ENCODE data around the gene AHCTF1.

AHCTF1 gene

GRCh38 chr1:246790364-246790763, 141.4 kb downstream of the AHCTF1 start:
- DNase-seq: no peak
- H3K4me1 Mint-ChIP-seq: peaks cover 23% of the 10 kb centered on the region
- H3K9me3 Mint-ChIP-seq: no peaks in the 10 kb centered on the region
- H3K4me3 Mint-ChIP-seq: no peak overlapping the region
- H3K27me3 Mint-ChIP-seq: peaks cover 32% of the 10 kb centered on the region
- H3K27ac Mint-ChIP-seq: no peak overlapping the region
- ATAC-seq: peak; percentile 3

GRCh38 chr1:246789454-246790339, 142.1 kb downstream of the AHCTF1 start:
- Mint-ChIP-seq H3K4me1 (peaks cover 30% of the 10 kb centered on the region), H3K9me3 (no peaks in the 10 kb centered on the region), H3K27ac (peak overlapping the region; percentile 50 to 75), H3K4me3 (peak overlapping the region; percentile 62 to 64), H3K27me3 (peaks cover 32% of the 10 kb centered on the region)
- no peak for DNase-seq
- peak; percentile 4 for ATAC-seq
